Sigmoid colon (tissue), 7 donors: ENCODE data around the gene PXDN. TPM values are rescaled to one million over a fixed set of nuclear protein-coding genes. Genes with fewer than 3 reads are reported as not detected.

Experiments
- DNase-seq: peaks from one replicate; pipeline ENCODE4 v3.0.0-alpha.2; 2019
- H3K27ac ChIP-seq, 4 donors: fragments of 200-600 bp; sonication (generic); one replicate each; pipeline ENCODE4 v1.5.1; 2016 to 2019; ENCODE audit warnings: mild to moderate bottlenecking in 1 of 4
- H3K27me3 ChIP-seq, 3 donors: fragments of 200-600 bp; sonication (generic); one replicate each; pipeline ENCODE4 v1.5.1; 2019; ENCODE audit warnings: mild to moderate bottlenecking in 1 of 3
- H3K36me3 ChIP-seq, 4 donors: fragments of 200-600 bp; sonication (generic); one replicate each; pipeline ENCODE4 v1.5.1; 2016 to 2019
- H3K4me1 ChIP-seq, 4 donors: fragments of 200-600 bp; sonication (generic); one replicate each; pipeline ENCODE4 v1.5.1; 2017 to 2019
- H3K4me3 ChIP-seq, 4 donors: fragments of 200-600 bp; sonication (generic); one replicate each; pipeline ENCODE4 v1.5.1; 2017 to 2019; ENCODE audit warnings: mild to moderate bottlenecking in 2 of 4, moderate library complexity in 1 of 4
- H3K9me3 ChIP-seq, 4 donors: fragments of 200-600 bp in 3 of 4; sonication (generic) in 3 of 4; one replicate each; pipeline versions ENCODE4 v1.5.1 to v1.6.1; 2013 to 2019
- EP300 ChIP-seq, 4 donors: sonication (generic); formaldehyde crosslinking; IDR thresholded peaks; one replicate each; pipeline ENCODE4 v1.6.1; 2017; ENCODE audit warnings: antibody characterized with exemption in 4 of 4
- POLR2A ChIP-seq, 2 donors: fragments of 450-650 bp; IDR thresholded peaks; one replicate each; pipeline ENCODE4 v1.6.1; 2016; ENCODE audit warnings: antibody characterized with exemption in 2 of 2, mild to moderate bottlenecking in 2 of 2, moderate library complexity in 2 of 2
- POLR2AphosphoS5 ChIP-seq, 4 donors: sonication (generic); formaldehyde crosslinking; IDR thresholded peaks; one replicate each; pipeline ENCODE4 v1.6.1; 2017; ENCODE audit warnings: antibody characterized with exemption in 4 of 4
- WGBS, 2 donors: extraction: QIAGEN DNeasy Blood & Tissue Kit; methylation state at CpG; one replicate each; pipeline ENCODE4 v1.1.7; 2013; 5-methylcytosine and 5-hydroxymethylcytosine counted together
- intact Hi-C: fragments of 100-400 bp; cut with DNase I; formaldehyde crosslinking; loops from one replicate; pipeline ENCODE4 v1.15.1; 2023
- polyA plus RNA-seq, 3 donors: library from polyadenylated mRNA; stranded (reverse); fragments of 200-250 nt; gene quantifications; one replicate each; pipeline ENCODE4 v1.2.3, GENCODE V29; 2013
- total RNA-seq, 4 donors: library from RNA; depleted of rRNA; stranded (reverse); fragments of >200 nt; gene quantifications; one replicate each; pipeline ENCODE4 v1.1.0, GENCODE V29; 2016
- TF ChIP-seq, protein P1 (sequence below), 4 experiments: fragments of 450-650 bp in 3 of 4; fragments of 200-600 bp in 1 of 4; IDR thresholded peaks; one replicate each; pipeline ENCODE4 v1.5.1; 2016 to 2019; ENCODE audit warnings: antibody characterized with exemption in 4 of 4, mild to moderate bottlenecking in 3 of 4, moderate library complexity in 2 of 4
- donor health status: healthy with polysubstance abuse.
- donor health status: Bipolar disorder and iron deficiency.
- donor health status: healthy.

The PXDN gene
- total and polyA plus RNA-seq, 7 donors = 1.2 to 126 (median 34.4) TPM

DNA sequence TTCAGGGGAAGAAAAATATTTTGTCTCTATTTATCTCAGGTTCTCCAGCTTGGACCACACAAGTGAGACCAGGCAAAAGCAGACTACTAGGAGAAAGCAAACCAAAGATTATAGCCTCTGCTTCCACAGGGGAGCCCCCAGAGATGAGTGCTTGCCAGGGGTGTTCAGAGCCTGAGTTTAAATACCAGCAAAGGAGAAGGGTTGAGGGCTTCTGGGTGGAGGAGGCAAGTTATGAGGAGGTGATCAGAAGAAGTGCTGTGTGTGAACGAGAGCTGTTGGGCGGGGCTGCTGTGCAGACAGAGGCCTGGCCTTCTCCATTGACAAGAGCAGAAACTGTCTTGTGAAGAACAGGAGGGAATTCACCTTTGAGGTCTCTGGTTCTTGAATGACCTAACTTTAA is 32.8 kb upstream of the PXDN start:
- 55 to 80% methylated on average over 2 of the region's 2 CpGs for WGBS, 2 donors
- Histone ChIP-seq H3K4me3 (no peak overlapping the region), H3K9me3 (no peaks in the 10 kb centered on the region), H3K4me1 (no peaks in the 10 kb centered on the region), H3K27ac (no peak overlapping the region), H3K27me3 (no peaks in the 10 kb centered on the region), H3K36me3 (no peaks in the 10 kb centered on the region)
- TF ChIP-seq, protein P1, sequence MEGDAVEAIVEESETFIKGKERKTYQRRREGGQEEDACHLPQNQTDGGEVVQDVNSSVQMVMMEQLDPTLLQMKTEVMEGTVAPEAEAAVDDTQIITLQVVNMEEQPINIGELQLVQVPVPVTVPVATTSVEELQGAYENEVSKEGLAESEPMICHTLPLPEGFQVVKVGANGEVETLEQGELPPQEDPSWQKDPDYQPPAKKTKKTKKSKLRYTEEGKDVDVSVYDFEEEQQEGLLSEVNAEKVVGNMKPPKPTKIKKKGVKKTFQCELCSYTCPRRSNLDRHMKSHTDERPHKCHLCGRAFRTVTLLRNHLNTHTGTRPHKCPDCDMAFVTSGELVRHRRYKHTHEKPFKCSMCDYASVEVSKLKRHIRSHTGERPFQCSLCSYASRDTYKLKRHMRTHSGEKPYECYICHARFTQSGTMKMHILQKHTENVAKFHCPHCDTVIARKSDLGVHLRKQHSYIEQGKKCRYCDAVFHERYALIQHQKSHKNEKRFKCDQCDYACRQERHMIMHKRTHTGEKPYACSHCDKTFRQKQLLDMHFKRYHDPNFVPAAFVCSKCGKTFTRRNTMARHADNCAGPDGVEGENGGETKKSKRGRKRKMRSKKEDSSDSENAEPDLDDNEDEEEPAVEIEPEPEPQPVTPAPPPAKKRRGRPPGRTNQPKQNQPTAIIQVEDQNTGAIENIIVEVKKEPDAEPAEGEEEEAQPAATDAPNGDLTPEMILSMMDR (IDR thresholded peaks at IDR 0.05) = no peak
- no peak for TF ChIP-seq POLR2AphosphoS5 (IDR thresholded peaks at IDR 0.05)
- no peak for TF ChIP-seq POLR2A (IDR thresholded peaks at IDR 0.05)
- TF ChIP-seq EP300 (IDR thresholded peaks at IDR 0.05) = no peak
- no peak for DNase-seq
- intact Hi-C loops = no loop called here

DNA sequence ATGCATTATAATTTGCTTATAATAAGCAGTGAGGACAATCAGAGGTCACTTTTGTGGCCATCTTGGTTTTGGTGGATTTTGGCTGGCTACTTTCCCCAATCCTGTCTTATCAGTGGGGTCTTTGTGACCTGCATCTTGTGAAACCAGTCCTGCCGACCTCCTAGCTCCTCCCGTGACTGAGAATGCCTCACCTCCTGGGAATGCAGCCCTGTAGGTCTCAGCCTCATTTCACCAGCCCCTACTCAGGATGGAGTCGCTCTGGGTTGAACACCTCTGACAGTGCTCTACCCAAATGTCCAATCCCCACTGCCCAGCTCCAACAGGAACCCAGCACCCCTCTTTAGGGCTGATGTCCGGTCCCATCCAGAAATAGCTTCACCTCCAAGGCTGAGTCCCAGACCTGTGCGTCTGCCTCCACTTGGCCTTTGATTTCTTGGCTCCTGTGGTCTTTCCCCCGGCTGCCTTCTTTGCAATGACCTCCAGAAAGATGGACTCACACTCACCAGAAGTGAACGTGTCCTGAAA is 31.3 kb upstream of the PXDN start:
- Histone ChIP-seq H3K4me1 (no peaks in the 10 kb centered on the region), H3K27ac (no peak overlapping the region), H3K27me3 (no peaks in the 10 kb centered on the region), H3K4me3 (no peak overlapping the region), H3K36me3 (no peaks in the 10 kb centered on the region), H3K9me3 (no peaks in the 10 kb centered on the region)
- intact Hi-C loops = no loop called here
- WGBS, 2 donors = 89 to 91% methylated on average over 7 of the region's 7 CpGs
- no peak for DNase-seq
- TF ChIP-seq EP300 (IDR thresholded peaks at IDR 0.05) = no peak

- intact Hi-C loops = no loop called here
- H3K27me3 ChIP-seq = no peaks in the 10 kb centered on the region
- WGBS, 2 donors = 69 to 72% methylated on average over 3 of the region's 3 CpGs
- H3K27ac ChIP-seq = no peak overlapping the region
- TF ChIP-seq POLR2AphosphoS5 (IDR thresholded peaks at IDR 0.05) (no peak), POLR2A (IDR thresholded peaks at IDR 0.05) (no peak), EP300 (IDR thresholded peaks at IDR 0.05) (no peak)
- TF ChIP-seq, protein P1 (IDR thresholded peaks at IDR 0.05) = no peak
- H3K4me1 ChIP-seq = no peaks in the 10 kb centered on the region
- no peak overlapping the region for H3K4me3 ChIP-seq
- DNase-seq = no peak
- H3K9me3 ChIP-seq = no peaks in the 10 kb centered on the region
- H3K36me3 ChIP-seq = no peaks in the 10 kb centered on the region
Observed at GRCh38 chr2:1774929-1775328, 30.6 kb upstream of the PXDN start.

- no peaks in the 10 kb centered on the region for H3K9me3 ChIP-seq
- no peak for TF ChIP-seq POLR2A (IDR thresholded peaks at IDR 0.05)
- TF ChIP-seq, protein P1 (IDR thresholded peaks at IDR 0.05) = no peak
- TF ChIP-seq EP300 (IDR thresholded peaks at IDR 0.05) = no peak
- no peak for TF ChIP-seq POLR2AphosphoS5 (IDR thresholded peaks at IDR 0.05)
- 20 to 69% methylated on average over 7 of the region's 7 CpGs for WGBS, 2 donors
Observed at GRCh38 chr2:1773883-1774282, 29.6 kb upstream of the PXDN start.

DNA sequence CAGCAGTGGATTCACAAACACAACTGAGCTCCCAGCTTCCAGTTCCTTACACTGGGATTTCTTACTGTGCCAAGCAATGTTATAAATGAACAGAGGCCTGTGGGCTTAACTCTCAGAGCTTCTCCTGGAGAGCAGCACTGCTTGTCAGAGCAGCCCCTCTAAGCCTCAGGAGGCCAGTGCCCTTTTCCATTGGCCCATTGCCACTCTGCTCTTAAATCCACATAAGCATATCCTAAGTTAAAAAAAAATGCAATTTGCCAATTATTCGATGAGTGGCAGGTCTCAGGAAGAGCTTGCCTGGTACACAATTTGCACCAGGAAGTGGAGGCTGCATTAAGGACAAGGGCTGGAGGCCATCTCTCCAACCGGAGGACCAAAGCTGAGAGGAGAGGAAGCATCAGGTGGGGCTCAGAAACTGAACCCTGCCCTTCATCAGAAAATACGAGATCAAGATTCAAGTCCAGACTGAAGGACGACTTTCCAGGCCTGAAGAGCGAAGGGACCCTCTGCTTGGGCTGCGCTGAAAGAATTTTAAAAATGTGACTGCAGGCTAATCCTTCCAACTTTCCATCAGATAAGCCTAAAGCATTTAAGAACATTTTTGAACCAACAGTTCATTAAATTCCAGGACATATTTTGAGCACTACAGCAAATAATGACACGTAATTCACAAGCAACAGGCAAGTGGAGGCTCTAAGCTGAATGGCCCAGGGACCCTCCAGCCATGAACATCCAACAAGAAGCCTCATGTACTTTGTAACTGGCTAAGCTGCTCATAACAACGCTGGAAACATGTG is 28.4 kb upstream of the PXDN start:
- no peaks in the 10 kb centered on the region for H3K27me3 ChIP-seq
- no peaks in the 10 kb centered on the region for H3K9me3 ChIP-seq
- WGBS, 2 donors = 81 to 89% methylated on average over 8 of the region's 8 CpGs
- DNase-seq = no peak
- H3K27ac ChIP-seq = no peak overlapping the region
- H3K4me1 ChIP-seq = no peaks in the 10 kb centered on the region
- TF ChIP-seq POLR2AphosphoS5 (IDR thresholded peaks at IDR 0.05) (no peak), POLR2A (IDR thresholded peaks at IDR 0.05) (no peak), EP300 (IDR thresholded peaks at IDR 0.05) (no peak)
- TF ChIP-seq, protein P1 (IDR thresholded peaks at IDR 0.05) = no peak
- no peaks in the 10 kb centered on the region for H3K36me3 ChIP-seq
- H3K4me3 ChIP-seq = no peak overlapping the region
- intact Hi-C loops = no loop called here

More at GRCh38 chr2:1773883-1774282, 29.6 kb upstream of the PXDN start:
- H3K27ac ChIP-seq = no peak overlapping the region
- no peak for DNase-seq
- no peaks in the 10 kb centered on the region for H3K27me3 ChIP-seq
- H3K36me3 ChIP-seq = no peaks in the 10 kb centered on the region
- no peaks in the 10 kb centered on the region for H3K4me1 ChIP-seq
- intact Hi-C loops = no loop called here
- H3K4me3 ChIP-seq = no peak overlapping the region
